SK-MEL-5 (cell line): ENCODE measurements around the gene IFT122. TPM values are rescaled to one million over a fixed set of nuclear protein-coding genes. Genes with fewer than 3 reads are reported as not detected.
"Not testable (repeated sequence)": the region's sequence is repeated elsewhere in the genome, so short reads cannot be mapped to it uniquely, and the experiment has no call there.

ENCODE experiments used
- DNase-seq: peaks from one replicate; pipeline ENCODE4 v3.0.0-alpha.2; 2016; ENCODE audit warnings: low read depth, low spot score
- in situ Hi-C: cut with HindIII; loops from 2 replicates; pipeline ENCODE4 v1.10.0; 2016; ENCODE audit warnings: low sequenced_read_pairs, high pct_unique_total_duplicates, low pct_unique_long_range_greater_than_20kb
- total RNA-seq: library from RNA; depleted of rRNA; stranded (reverse); fragments of >200 nt; shearing (Covaris generic); gene quantifications from 2 replicates; pipeline ENCODE4 v1.2.3, GENCODE V29; 2014

IFT122 gene
- total RNA-seq, 1 experiment from 2014 or later = 8.6 TPM

DNA sequence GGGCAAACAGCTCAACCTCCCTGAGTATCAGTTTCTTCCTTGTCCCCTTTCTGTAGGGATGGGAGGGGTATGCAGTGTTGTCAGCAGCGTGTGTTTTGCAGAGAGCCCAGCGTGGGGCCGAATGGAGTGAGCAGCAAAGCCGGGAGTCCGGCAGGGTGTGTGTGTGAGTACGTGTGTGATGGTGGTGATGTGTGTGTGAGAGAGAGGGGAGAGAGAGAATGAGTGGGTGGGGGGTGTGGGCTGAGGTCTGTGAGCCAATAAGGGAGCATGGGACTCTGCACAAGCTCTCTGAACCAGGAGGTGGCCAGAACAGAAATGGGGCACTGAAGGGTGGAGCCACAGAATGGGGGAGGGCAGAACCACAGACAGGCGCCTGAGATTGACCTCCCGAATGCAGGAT, 43.8 kb downstream of the IFT122 start:
- no peak for DNase-seq
- in situ Hi-C loops = no loop called here

DNA sequence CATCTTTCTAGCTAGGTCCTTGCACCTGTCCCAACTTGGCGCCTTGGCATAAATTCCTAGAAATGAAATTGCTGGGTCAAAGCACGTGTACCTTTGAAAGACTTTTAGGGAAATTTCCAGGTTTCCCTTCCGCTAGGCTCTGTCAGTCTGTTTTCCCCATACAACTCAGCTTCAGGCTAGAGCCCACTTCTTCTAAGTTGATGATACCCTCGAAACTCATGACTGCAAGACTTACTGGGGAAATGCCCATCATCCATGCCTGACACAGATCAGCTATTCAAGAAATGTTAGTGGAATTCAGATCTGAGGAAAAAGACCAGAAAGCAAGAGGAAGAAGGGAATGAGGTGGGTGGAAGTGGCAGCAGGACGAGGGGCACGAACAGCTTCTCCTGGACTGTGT, 45.1 kb downstream of the IFT122 start:
- in situ Hi-C loops, DNase-seq: not testable (repeated sequence)

DNA sequence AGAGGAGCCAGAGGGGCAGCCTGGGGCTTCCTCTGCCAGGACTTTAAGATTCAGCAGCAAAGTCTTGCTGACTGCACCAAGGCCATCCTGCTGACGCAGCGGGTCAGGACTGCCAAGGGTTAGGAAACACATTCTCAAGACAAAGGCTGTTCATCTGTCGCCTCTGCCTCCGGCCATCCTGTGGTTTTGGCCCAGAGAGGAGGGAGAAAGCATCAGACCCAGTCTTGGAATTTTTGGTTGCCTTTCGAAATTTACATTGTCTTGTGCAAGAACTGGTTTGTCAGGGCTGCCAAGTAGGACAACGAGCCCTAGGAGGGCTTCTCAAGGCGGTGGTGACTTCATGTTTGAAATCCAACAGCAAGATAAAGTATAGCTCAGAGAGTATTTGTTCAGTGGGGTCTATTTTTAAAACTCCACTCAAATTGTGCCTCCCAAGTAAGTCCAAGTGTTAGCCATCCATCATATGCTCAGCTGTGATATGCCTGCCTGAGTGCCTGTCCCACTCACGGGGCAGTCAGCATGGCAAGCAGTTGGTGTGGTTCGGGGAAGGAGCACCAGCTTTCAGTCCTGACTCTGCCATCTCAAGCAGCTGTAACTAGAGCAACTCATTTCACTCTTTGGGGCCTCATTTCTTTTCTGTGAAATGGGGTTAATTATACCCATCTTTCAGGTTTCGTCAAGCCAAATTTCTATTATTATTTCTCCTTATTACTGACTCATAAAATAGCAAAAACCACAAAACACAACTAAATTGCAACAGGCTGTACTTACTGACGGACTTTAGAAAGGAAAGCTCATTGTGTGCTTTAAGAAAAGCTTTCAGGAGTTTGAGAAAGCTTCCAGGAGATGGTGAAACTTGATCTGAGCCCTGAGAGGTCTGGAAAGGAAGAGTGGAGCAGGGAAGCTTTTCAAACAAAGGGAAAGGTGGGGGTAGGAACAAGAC, 46.0 kb downstream of the IFT122 start:
- DNase-seq = peak; percentile 85
- in situ Hi-C loops = no loop called here

DNA sequence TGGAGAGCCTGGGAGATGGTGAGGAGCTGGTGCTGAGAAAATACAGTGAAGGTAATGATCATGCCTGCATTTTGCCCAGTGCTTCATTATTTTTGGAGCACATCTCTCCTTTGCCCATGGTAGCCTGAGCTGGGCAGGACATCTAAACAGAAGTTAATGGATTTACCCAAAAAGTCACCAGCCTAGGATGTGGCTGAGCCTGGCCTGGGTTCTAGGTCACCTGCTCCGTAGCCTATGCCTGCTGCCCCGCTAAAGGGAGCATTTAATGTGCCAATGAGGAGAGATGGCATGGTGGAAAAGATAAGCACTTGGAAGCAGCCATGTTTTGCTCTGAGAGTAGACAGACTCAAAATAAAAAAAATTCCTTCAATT, 46.6 kb downstream of the IFT122 start:
- in situ Hi-C loops = no loop called here
- no peak for DNase-seq

DNA sequence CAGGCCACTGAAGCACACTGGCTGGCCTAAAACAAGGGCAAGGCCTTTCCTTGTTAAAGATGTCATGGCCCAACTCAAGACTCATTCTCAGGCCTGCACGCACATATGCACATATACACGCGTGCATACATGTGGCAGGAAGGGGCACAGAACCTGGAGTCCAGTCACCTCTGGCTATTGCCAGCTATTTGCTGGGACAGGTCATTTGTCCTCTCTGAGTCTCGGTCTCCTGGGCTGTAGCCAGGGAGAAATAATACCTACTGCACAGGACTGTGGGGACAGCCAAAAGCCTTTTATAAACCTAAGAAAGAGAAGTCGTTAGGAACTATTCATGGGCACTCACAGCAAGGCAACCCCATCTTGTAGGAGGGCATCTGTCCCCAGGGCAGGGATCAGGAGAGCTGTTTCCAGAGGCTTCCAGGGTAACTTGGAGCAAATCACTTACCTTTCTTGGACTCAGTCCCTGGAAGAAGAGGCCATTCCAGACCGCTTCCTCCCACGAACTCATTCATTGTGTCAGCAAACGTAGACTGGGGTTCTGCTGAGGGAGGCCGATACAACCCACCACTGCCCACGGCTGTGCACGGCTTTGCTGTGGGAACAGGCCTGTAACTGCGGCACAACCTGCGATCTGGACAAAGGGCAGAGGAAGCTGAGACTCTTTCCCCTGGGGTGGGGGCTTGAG, 47.3 kb downstream of the IFT122 start:
- in situ Hi-C loops = no loop called here

GRCh38 chr3:129487868-129488335, 47.9 kb downstream of the IFT122 start:
- in situ Hi-C loops, DNase-seq: not testable (repeated sequence)

More for the DNA sequence above, 47.3 kb downstream of the IFT122 start:
- DNase-seq = no peak

DNA sequence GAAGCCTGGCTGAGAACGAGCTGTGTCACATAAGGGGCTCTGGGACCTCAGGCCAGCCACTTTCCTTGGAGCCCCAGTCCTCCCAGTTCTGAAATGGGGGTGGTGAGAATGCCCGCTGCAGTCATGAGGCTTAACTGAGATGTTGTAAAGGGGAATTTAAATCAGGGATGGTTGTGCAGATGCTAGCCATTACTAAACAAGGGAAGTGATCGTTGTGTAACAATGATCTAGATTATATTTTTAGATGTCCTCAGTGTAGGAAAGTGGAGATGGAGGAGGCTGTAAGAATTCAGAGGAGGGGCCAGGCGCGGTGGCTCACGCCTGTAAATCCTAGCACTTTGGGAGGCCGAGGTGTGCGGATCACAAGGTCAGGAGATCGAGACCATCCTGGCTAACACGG, 49.2 kb downstream of the IFT122 start:
- DNase-seq, in situ Hi-C loops: not testable (repeated sequence)

- peak; percentile 95 for DNase-seq
- in situ Hi-C loops = no loop called here
These were observed 50.2 kb downstream of the IFT122 start for GRCh38 chr3:129490273-129490675.

- in situ Hi-C loops, DNase-seq: not testable (repeated sequence)
These were observed 51.1 kb downstream of the IFT122 start for GRCh38 chr3:129491077-129491476.

DNA sequence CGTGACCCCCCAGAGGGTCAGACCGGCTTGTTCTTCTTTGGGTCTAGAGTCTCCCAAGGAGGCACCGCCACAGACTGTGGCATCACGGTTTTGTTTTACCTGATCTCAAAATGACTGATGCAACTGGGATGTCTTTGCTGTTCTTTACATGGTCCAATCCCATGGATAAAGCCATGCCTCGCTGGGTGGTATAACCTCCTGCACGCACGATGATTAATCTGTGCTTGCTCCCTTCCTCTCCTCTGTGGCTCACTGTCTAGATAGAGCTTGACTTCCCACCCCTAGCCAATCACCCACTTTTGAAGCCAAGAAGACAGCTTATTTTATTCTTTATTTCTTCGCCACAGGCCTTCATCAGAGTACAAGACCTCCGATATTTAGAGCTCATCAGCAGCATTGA, 51.8 kb downstream of the IFT122 start:
- no peak for DNase-seq
- in situ Hi-C loops = no loop called here

- no peak for DNase-seq
- in situ Hi-C loops = no loop called here
These were observed 52.7 kb downstream of the IFT122 start for GRCh38 chr3:129492691-129493090.

- DNase-seq = no peak
- in situ Hi-C loops = no loop called here
These were observed 53.2 kb downstream of the IFT122 start for GRCh38 chr3:129493206-129493605.

GRCh38 chr3:129494499-129494898, 54.5 kb downstream of the IFT122 start:
- DNase-seq, in situ Hi-C loops: not testable (repeated sequence)

GRCh38 chr3:129495006-129495639, 55.1 kb downstream of the IFT122 start:
- in situ Hi-C loops, DNase-seq: not testable (repeated sequence)

GRCh38 chr3:129497876-129498275, 57.9 kb downstream of the IFT122 start:
- in situ Hi-C loops, DNase-seq: not testable (repeated sequence)

GRCh38 chr3:129498603-129499488, 58.8 kb downstream of the IFT122 start:
- DNase-seq = peak; percentile 13
- in situ Hi-C loops = not testable (repeated sequence)
